PC-9 (cell line): ENCODE measurements around the gene OR9A4.

ENCODE experiments used
- EZH2 ChIP-seq: fragments of 200-600 bp; sonication (generic); IDR thresholded peaks from 2 replicates; pipeline ENCODE4 v1.8.0; 2017; ENCODE audit warnings: antibody characterized with exemption, low read depth
- TF ChIP-seq, protein P1 (sequence below): fragments of 200-600 bp; sonication (generic); conservative IDR thresholded peaks from 2 replicates; pipeline ENCODE4 v1.6.1; 2017; ENCODE audit warnings: mixed run types, antibody characterized with exemption, mild to moderate bottlenecking, moderate library complexity

DNA sequence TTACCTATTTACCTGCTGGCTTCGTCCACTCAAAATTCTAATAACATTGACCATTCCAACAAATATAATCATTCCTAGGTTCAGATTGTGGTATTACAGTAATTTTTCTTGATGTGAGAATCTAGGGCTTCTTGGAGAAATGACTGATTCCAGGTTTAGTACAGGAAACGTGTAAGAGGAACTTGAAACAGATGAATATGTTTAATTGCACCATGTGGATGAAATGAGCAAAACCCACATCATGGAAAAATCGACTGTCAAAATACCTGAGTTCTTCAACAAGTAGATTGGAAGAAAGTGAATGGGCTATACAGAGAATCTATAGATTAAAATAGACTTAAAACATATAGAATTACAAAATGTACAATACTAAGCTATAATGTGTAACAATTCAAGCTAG lies 24.9 kb upstream of the OR9A4 start:
- TF ChIP-seq, protein P1, sequence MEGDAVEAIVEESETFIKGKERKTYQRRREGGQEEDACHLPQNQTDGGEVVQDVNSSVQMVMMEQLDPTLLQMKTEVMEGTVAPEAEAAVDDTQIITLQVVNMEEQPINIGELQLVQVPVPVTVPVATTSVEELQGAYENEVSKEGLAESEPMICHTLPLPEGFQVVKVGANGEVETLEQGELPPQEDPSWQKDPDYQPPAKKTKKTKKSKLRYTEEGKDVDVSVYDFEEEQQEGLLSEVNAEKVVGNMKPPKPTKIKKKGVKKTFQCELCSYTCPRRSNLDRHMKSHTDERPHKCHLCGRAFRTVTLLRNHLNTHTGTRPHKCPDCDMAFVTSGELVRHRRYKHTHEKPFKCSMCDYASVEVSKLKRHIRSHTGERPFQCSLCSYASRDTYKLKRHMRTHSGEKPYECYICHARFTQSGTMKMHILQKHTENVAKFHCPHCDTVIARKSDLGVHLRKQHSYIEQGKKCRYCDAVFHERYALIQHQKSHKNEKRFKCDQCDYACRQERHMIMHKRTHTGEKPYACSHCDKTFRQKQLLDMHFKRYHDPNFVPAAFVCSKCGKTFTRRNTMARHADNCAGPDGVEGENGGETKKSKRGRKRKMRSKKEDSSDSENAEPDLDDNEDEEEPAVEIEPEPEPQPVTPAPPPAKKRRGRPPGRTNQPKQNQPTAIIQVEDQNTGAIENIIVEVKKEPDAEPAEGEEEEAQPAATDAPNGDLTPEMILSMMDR: no peak
- no peak for TF ChIP-seq EZH2
